ENCODE data around the gene LMO7.

DNA sequence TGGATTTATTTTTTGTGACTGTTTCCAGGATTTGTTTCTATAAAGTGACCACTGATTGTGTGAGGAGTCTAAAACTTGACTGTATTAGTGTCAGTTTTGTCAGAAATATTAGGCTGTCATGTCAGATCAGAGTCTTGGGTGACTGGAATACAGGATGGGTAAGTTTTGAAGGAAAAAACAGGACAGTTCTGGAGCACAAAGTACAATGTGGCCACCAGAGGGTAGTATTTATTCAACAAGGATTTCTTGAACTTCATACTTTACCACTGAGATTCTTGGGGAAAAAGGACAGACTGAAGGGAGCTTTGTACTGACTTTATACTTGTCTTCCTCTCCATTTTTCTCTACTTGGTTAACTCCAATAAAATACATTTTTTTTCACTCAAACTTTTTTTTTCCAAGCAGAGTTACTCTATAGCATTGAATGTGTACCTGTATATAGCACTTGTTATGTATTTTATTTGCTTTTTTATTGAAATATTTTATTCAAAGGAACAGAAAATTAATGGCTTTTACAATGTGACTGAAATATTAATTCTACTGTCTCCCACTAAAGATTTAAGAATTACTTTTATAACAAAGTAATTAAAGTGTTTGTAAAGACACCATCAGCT lies 51.1 kb downstream of the LMO7 start:
- TF ChIP-seq, protein P1, sequence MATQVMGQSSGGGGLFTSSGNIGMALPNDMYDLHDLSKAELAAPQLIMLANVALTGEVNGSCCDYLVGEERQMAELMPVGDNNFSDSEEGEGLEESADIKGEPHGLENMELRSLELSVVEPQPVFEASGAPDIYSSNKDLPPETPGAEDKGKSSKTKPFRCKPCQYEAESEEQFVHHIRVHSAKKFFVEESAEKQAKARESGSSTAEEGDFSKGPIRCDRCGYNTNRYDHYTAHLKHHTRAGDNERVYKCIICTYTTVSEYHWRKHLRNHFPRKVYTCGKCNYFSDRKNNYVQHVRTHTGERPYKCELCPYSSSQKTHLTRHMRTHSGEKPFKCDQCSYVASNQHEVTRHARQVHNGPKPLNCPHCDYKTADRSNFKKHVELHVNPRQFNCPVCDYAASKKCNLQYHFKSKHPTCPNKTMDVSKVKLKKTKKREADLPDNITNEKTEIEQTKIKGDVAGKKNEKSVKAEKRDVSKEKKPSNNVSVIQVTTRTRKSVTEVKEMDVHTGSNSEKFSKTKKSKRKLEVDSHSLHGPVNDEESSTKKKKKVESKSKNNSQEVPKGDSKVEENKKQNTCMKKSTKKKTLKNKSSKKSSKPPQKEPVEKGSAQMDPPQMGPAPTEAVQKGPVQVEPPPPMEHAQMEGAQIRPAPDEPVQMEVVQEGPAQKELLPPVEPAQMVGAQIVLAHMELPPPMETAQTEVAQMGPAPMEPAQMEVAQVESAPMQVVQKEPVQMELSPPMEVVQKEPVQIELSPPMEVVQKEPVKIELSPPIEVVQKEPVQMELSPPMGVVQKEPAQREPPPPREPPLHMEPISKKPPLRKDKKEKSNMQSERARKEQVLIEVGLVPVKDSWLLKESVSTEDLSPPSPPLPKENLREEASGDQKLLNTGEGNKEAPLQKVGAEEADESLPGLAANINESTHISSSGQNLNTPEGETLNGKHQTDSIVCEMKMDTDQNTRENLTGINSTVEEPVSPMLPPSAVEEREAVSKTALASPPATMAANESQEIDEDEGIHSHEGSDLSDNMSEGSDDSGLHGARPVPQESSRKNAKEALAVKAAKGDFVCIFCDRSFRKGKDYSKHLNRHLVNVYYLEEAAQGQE (IDR thresholded peaks at IDR 0.05; ENCODE audit: low read depth) = no peak
- no peak for TF ChIP-seq EP300 (IDR thresholded peaks at IDR 0.05; ENCODE audit: borderline replicate concordance)
